Esophagus (tissue), 2 donors: ENCODE data around the gene RHOB. TPM values are rescaled to one million over a fixed set of nuclear protein-coding genes. Genes with fewer than 3 reads are reported as not detected.

ENCODE experiments used
- H3K27ac ChIP-seq, 2 donors: one replicate each; pipeline ENCODE4 v1.5.1; 2013; ENCODE audit warnings: low read depth in 2 of 2, mild to moderate bottlenecking in 2 of 2, inconsistent platforms in 1 of 2, low read length in 1 of 2, moderate library complexity in 1 of 2
- H3K27me3 ChIP-seq, 2 donors: one replicate each; pipeline ENCODE4 v1.6.1; 2013; ENCODE audit warnings: low read length in 2 of 2, control low read depth in 1 of 2, mild to moderate bottlenecking in 1 of 2; ENCODE audit not compliant: insufficient read depth in 2 of 2, control insufficient read depth in 1 of 2
- H3K36me3 ChIP-seq, 2 donors: one replicate each; pipeline ENCODE4 v1.6.1; 2013; ENCODE audit warnings: low read length in 1 of 2; ENCODE audit not compliant: control insufficient read depth in 2 of 2, insufficient read depth in 2 of 2
- H3K4me1 ChIP-seq, 2 donors: one replicate each; pipeline ENCODE4 v1.6.1; 2013; ENCODE audit warnings: low read length in 1 of 2; ENCODE audit not compliant: control insufficient read depth in 2 of 2, insufficient read depth in 2 of 2
- H3K4me3 ChIP-seq, 2 donors: one replicate each; pipeline ENCODE4 v1.5.1; 2013; ENCODE audit warnings: low read length in 2 of 2, mild to moderate bottlenecking in 2 of 2, low read depth in 1 of 2, moderate library complexity in 1 of 2
- H3K9me3 ChIP-seq, 2 donors: one replicate each; pipeline ENCODE4 v1.6.1; 2013; ENCODE audit warnings: mild to moderate bottlenecking in 2 of 2, low read depth in 1 of 2, low read length in 1 of 2, moderate library complexity in 1 of 2; ENCODE audit not compliant: control insufficient read depth in 2 of 2, insufficient read depth in 1 of 2
- WGBS, 2 donors: extraction: QIAGEN DNeasy Blood & Tissue Kit; methylation state at CpG; one replicate each; pipeline ENCODE4 v1.1.7; 2013; 5-methylcytosine and 5-hydroxymethylcytosine counted together
- polyA plus RNA-seq, 2 donors: library from polyadenylated mRNA; stranded (reverse); fragments of 200-250 nt; gene quantifications; one replicate each; pipeline ENCODE4 v1.2.3, GENCODE V29; 2013
- donor health status: healthy with polysubstance abuse.
- donor health status: Bipolar disorder and iron deficiency.

The RHOB gene
- polyA plus RNA-seq, 2 donors, result 33.4 to 99.3 TPM

DNA sequence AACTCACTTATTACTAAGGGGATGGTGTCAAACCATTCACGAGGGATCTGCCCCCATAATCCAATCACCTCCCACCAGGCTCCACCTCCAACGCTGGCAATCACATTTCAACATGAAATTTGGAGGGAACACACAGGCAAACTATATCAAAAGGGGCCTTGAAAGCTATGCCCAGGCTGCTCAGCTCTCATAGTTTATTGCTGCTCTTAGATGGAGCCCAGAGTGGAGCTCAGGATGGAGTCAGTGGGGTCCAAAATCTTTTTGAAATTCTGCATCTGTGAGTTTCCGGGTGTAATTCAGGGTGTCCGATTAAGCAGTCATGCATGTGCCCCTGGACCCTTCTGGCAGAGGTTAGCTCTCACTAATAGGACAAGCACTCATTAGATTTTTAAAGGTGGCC is 24.3 kb downstream of the RHOB start:
- Histone ChIP-seq H3K36me3 (no peaks in the 10 kb centered on the region), H3K4me3 (no peak overlapping the region), H3K4me1 (peaks cover 3 to 7% of the 10 kb centered on the region in 2 donors), H3K27me3 (no peaks in the 10 kb centered on the region), H3K9me3 (no peaks in the 10 kb centered on the region), H3K27ac (no peak overlapping the region)
- WGBS, 2 donors, result 92 to 93% methylated on average over 4 of the region's 4 CpGs

DNA sequence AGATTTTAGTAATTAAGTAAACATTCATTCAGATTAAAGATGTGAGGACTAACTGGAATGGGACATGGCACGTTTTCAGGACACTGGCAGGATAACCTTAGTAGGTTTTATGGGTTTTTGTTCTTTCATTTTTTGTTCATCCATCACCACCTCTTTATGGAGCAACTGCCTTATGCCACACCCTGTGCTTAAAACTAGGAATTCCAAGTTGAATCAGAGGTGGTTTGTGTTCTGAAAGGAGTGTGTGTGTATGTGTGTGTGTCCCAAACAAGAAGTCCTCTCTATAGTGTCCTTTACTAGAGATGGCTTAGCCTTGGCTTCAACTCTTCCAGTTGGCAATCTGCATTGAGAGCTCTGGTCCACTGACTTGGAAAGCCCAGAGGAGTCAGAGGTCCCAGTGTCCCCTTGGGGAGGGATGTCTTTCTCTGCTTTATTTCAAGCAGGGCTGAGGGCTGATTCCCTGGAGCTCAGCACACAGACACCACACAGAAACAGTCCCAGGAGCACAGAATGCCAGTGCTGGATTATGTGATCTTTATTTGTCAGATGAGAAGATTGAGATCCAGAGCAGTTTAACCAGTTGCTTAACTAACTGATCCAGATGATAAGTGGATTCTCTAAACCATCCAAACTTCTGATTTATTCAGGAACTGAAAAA is 25.2 kb downstream of the RHOB start:
- 27 to 43% methylated on average over 1 of the region's 1 CpG for WGBS, 2 donors

DNA sequence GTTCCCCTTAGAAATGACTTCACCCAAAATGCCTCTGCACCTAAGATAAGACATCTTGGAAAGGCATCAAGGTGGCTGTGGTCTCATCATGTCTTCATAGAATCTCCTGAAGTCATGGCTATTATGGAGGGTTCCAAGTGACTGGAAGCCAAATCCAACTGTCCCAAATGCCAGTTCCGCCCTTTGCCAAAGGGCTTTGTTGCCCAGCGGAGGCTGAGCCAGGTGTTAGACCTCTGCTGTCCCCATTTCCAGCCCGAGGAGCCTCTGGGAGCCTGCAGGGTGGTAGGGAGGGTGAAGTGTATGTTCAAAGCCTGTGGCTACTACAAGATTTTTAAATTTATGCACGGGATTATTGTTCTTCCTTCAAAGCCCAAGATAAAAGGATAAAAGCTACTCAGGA is 25.7 kb downstream of the RHOB start:
- WGBS, 2 donors, result 61 to 73% methylated on average over 4 of the region's 4 CpGs

More for the DNA sequence above, 25.2 kb downstream of the RHOB start:
- no peak overlapping the region for H3K4me3 ChIP-seq
- no peaks in the 10 kb centered on the region for H3K36me3 ChIP-seq
- H3K27me3 ChIP-seq, result no peaks in the 10 kb centered on the region
- peak overlapping the region in 1 of 2 donors; percentile 44 for H3K27ac ChIP-seq
- H3K9me3 ChIP-seq, result no peaks in the 10 kb centered on the region
- H3K4me1 ChIP-seq, result peaks cover 0 to 4% of the 10 kb centered on the region in 2 donors

DNA sequence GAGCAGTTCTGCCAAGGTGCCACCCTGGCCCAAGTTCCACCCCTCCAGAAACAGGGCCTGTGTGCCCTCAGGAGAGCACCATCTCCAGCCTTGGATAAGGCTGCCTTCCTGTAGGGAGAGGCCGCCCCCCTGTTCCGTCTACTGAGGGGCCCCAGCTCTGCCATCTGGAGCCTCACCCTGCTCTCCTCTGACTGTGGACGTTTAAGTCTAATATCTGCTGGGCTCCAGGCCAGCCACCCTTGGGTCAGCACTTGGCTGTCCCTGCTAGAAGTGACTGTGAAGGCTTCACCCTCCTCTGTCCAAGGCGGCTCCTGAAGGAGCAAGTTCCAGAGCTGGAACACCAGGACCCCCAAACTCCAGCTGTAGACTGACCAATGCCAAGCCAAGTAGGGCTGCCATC is 26.3 kb downstream of the RHOB start:
- Histone ChIP-seq H3K4me3 (no peak overlapping the region), H3K27ac (no peak overlapping the region), H3K4me1 (peaks cover 0 to 4% of the 10 kb centered on the region in 2 donors), H3K9me3 (no peaks in the 10 kb centered on the region), H3K27me3 (no peaks in the 10 kb centered on the region), H3K36me3 (no peaks in the 10 kb centered on the region)
- WGBS, 2 donors, result 71 to 83% methylated on average over 4 of the region's 4 CpGs

More for the DNA sequence above, 25.7 kb downstream of the RHOB start:
- no peak overlapping the region for H3K27ac ChIP-seq
- no peak overlapping the region for H3K4me3 ChIP-seq
- H3K36me3 ChIP-seq, result no peaks in the 10 kb centered on the region
- H3K9me3 ChIP-seq, result no peaks in the 10 kb centered on the region
- peaks cover 0 to 4% of the 10 kb centered on the region in 2 donors for H3K4me1 ChIP-seq
- no peaks in the 10 kb centered on the region for H3K27me3 ChIP-seq

DNA sequence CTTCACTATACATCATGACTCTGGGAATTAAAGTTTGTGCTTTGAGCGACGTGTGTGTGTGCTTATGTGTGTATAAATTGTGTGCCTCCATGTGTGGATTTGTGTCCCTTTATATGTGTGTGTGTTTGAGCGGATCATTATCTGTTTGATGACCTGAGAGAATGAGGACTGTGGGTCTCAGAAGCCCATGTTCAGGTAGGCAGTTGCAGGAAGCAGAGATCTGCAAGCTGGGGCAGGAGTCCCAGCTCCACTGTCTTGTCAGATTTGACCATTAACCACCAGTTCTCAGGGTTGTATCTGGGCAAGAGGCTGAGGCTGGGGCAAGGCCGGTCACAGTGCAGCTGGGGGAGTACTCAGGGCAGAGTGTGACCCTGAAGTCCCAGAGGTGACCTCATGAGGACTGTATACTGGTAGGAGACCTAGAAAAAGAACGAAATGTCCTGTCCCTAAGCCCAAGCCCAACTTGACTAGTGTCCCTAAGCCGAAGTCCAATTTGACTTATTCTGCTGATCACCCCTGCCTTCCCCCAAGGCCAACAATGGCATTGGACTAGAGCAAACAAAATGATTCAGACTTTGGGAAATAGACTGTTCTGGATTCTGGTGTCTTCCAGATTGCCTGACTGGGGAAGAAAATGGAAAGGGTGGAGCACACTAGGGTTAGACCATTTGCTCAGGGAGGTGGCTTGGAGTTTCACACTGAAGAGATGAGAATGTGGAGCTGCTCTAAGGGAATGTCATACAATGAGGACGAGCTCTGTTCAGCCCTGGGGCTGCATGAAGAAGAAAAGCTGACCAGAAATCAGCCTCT is 28.1 kb downstream of the RHOB start:
- no peaks in the 10 kb centered on the region for H3K36me3 ChIP-seq
- WGBS, 2 donors, result 83 to 86% methylated on average over 7 of the region's 7 CpGs
- H3K4me3 ChIP-seq, result no peak overlapping the region
- no peaks in the 10 kb centered on the region for H3K27me3 ChIP-seq
- peak overlapping the region in 1 of 2 donors; percentile 3 for H3K27ac ChIP-seq
- no peaks in the 10 kb centered on the region for H3K9me3 ChIP-seq
- peaks cover 0 to 4% of the 10 kb centered on the region in 2 donors for H3K4me1 ChIP-seq

DNA sequence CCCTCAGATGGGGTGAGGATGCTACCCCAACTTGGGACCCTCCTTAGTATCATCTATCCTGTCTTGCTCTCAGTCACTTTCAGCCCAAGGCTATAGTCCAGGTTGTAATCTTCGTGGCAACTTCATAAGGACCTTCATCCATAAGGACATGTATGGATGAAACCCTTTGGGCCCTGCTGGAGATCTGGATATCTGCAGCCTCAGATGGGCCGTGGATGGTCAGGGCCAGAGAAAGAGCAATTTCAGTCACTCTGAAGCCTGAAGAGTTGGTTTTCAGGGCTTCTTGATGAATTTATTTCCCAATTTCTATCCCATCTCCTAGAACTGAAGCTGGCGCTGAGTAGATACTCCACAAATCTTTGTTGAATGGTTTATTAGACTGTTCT is 28.7 kb downstream of the RHOB start:
- 95% methylated on average over 3 of the region's 3 CpGs for WGBS, 2 donors
- H3K9me3 ChIP-seq, result no peaks in the 10 kb centered on the region
- H3K27me3 ChIP-seq, result no peaks in the 10 kb centered on the region
- H3K4me1 ChIP-seq, result peaks cover 0 to 4% of the 10 kb centered on the region in 2 donors
- no peak overlapping the region for H3K4me3 ChIP-seq
- H3K27ac ChIP-seq, result no peak overlapping the region
- no peaks in the 10 kb centered on the region for H3K36me3 ChIP-seq

DNA sequence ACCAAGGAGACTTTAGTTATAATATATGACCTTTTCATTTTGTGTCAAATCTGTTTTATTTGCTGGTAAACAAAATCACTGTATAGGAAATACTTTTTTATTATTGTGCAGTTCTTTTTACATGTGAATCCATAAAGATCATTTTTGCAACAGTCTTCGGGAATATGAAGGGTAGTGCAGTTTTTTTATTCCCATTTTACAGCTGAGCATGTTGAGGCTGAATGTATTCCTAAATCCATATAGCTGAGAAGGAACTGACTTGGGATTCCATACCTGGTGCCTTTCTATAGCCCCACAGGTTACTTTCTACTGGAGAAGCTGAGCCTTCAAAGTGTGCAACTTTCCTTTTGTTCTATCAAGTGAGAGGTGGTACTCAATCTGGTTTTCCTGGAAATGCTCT is 29.6 kb downstream of the RHOB start:
- whole genome bisulfite sequencing, 2 donors, result 91 to 93% methylated on average over 1 of the region's 1 CpG
- Histone ChIP-seq H3K4me3 (no peak overlapping the region), H3K27ac (no peak overlapping the region), H3K27me3 (no peaks in the 10 kb centered on the region), H3K9me3 (no peaks in the 10 kb centered on the region), H3K36me3 (no peaks in the 10 kb centered on the region), H3K4me1 (peaks cover 0 to 4% of the 10 kb centered on the region in 2 donors)

DNA sequence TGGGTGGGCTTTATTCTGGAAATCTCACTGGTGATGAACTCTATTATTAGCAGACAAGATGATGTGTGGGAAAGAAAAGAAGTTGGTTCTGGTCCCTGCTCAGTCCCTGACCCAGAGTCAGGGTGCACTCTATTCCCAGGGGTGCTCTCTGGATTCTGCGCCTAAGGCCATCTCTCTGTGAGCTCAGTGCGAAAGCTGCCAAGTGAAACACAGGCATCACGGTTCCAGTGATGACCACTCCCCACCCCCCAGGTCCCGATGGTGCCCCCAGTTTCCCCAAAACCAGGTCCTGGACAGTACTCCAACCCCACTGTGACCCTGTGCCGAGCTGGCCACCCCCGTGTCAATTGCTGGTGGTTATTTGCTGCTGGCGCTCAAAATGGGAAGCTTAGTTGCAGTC is 30.1 kb downstream of the RHOB start:
- H3K9me3 ChIP-seq, result no peaks in the 10 kb centered on the region
- peaks cover 0 to 4% of the 10 kb centered on the region in 2 donors for H3K4me1 ChIP-seq
- H3K27me3 ChIP-seq, result no peaks in the 10 kb centered on the region
- 89 to 91% methylated on average over 7 of the region's 7 CpGs for WGBS, 2 donors
- H3K27ac ChIP-seq, result no peak overlapping the region
- no peak overlapping the region for H3K4me3 ChIP-seq
- no peaks in the 10 kb centered on the region for H3K36me3 ChIP-seq

DNA sequence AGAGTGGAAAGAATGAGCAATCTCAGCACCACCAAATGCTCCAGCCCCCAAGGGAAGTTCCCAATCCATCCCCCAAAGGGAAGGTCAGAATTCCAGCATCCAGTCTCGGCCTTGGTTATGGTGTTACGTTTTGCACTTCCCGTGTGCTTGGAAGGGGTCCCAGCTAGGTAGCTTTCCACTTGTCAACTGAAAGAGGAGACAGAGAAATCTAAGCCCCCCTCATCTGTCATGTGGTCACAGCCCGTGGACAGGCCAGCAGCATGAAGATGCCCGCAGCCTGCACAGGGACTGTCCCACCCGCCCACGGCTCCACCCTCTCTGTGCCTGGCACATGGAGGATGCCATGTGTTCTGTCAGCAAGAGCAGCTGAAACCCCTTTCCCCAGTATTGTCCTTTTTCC is 32.1 kb downstream of the RHOB start:
- H3K27ac ChIP-seq, result no peak overlapping the region
- no peaks in the 10 kb centered on the region for H3K9me3 ChIP-seq
- H3K36me3 ChIP-seq, result no peaks in the 10 kb centered on the region
- no peaks in the 10 kb centered on the region for H3K4me1 ChIP-seq
- H3K27me3 ChIP-seq, result no peaks in the 10 kb centered on the region
- H3K4me3 ChIP-seq, result no peak overlapping the region
- 89 to 91% methylated on average over 7 of the region's 7 CpGs for whole genome bisulfite sequencing, 2 donors
